Activated T-cell treated with anti-CD3 and anti-CD28 coated beads, Interleukin-2, amount 50 U/mL, for 4 hours (primary cell): ENCODE measurements around the gene SLC16A1. TPM values are rescaled to one million over a fixed set of nuclear protein-coding genes. Genes with fewer than 3 reads are reported as not detected.
A peak's percentile ranks its signal among the peaks of the same experiment; 100 is the strongest.
"Not testable (repeated sequence)": the region's sequence is repeated elsewhere in the genome, so short reads cannot be mapped to it uniquely, and the experiment has no call there.

Experiments used
- ATAC-seq, 2 donors: fragments of 200-7000 bp; cut with Tn5 transposase; one replicate each; pipeline ENCODE4 v1.10.0; 2021
- DNase-seq: peaks from one replicate; pipeline ENCODE4 v3.0.0-alpha.2; 2020
- H3K27me3 Mint-ChIP-seq: one replicate; pipeline ENCODE4 v1.8.0; 2021; ENCODE audit warnings: low read depth, mixed read lengths
- H3K36me3 Mint-ChIP-seq: one replicate; pipeline ENCODE4 v1.8.0; 2022; ENCODE audit warnings: mixed read lengths; ENCODE audit not compliant: insufficient read depth
- H3K4me1 Mint-ChIP-seq: one replicate; pipeline ENCODE4 v1.8.0; 2021; ENCODE audit warnings: low read depth, mixed read lengths
- H3K4me3 Mint-ChIP-seq: one replicate; pipeline ENCODE4 v1.8.0; 2021; ENCODE audit warnings: mild to moderate bottlenecking, moderate library complexity, mixed read lengths
- H3K9me3 Mint-ChIP-seq: one replicate; pipeline ENCODE4 v1.8.0; 2021; ENCODE audit warnings: mixed read lengths
- total RNA-seq, 3 donors: library from RNA; stranded (reverse); gene quantifications; one replicate each; pipeline ENCODE4 v1.2.1, GENCODE V29; 2021

SLC16A1 gene
- total RNA-seq, result 100 to 1,000 TPM in 2 of 3 donors, 10 to 100 TPM in 1; 85.9 to 104 (median 103) TPM

DNA sequence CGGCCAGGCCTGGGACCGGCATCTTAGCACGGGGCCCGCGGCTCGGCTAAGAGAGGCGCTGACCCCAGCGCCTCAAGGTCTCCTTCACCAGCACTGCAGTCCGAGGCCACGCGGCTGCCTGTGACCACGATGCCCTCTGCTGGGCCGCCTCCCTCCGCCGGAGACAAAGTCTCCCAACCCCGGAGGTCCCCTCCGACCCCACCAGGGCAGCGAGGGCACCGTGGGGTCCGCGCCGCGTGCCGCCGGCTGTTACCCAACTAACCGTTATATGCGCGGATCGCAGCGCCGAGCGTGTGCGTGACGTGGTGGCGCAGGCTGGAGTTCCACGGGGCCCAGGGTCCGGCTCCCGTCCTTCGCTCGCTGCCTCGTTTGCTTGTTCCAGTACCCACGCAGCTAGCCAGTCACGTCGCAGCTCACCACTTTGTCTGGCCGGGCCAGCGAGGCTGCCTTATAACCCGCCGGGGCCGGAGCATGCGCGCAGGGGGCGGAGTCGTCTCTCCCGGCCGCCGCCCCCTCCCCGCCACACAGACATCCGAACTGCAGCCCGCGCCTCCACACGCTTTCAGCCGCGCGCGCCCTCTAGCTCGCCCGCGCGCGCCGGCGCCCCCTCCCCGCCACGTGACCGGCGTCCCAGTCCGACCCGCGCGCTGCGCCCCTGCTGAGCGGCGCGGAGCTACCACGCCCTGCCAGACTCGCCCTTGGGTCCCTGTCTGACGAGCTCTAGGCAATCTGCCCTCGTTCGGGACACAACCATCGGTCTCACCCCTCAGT is at the start of gene SLC16A1:
Gene SLC16A1, minus strand, starts transcription at position 424 of the 771 bp plus-strand sequence. CDS start 26,888 bp downstream, outside the sequence.
- DNase-seq (peak; percentile 90), ATAC-seq (peak; percentile 77 to 88)
- Mint-ChIP-seq H3K36me3 (peaks cover 20% of the 10 kb centered on the region), H3K27me3 (no peaks in the 10 kb centered on the region), H3K4me3 (peak within 1 kb of the TSS; percentile 97), H3K4me1 (peaks cover 47% of the 10 kb centered on the region), H3K9me3 (no peaks in the 10 kb centered on the region)

DNA sequence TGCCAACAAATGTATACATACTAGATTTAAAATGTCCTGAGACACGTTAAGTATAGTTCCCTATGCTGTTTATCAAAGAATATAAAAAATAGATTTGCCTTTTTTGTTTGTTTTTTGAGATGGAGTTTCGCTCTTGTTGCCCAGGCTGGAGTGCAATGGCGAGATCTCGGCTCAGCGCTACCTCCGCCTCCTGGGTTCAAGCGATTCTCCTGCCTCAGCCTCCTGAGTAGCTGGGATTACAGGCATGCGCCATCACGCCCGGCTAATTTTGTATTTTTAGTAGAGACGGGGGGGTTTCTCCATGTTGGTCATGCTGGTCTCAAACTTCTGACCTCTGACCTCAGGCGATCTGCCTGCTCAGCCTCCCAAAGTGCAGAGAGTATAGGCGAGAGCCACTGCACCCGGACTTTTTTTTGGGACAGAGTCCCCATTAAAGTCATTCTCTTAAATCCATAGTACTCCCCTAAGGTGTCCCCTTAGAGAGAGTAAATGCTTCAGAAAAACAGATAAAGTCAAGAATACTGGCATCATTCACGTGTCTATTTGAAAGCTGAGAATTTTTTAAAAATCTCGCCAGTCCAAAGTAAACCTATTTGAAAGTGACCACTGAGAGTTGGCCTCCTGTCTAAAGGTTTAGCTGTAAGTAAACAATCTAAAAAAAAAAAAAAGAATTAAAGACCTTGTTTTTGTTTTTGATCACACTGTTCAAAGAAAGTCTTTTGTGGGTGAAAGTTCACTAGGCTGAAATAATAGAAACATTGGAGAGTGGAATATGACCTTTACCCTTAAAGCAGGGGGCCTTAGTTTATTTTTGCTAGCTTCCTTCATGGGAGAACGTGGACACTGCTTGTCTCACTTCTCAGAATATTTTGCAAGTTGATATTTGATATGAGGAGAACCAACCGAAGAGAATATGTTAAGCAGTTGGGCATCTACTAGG is 48.0 kb upstream of the SLC16A1 start:
- Mint-ChIP-seq H3K27me3 (no peaks in the 10 kb centered on the region), H3K36me3 (peaks cover 25% of the 10 kb centered on the region), H3K4me3 (no peak overlapping the region), H3K4me1 (no peaks in the 10 kb centered on the region), H3K9me3 (no peaks in the 10 kb centered on the region)
- ATAC-seq (no peak), DNase-seq (no peak)

DNA sequence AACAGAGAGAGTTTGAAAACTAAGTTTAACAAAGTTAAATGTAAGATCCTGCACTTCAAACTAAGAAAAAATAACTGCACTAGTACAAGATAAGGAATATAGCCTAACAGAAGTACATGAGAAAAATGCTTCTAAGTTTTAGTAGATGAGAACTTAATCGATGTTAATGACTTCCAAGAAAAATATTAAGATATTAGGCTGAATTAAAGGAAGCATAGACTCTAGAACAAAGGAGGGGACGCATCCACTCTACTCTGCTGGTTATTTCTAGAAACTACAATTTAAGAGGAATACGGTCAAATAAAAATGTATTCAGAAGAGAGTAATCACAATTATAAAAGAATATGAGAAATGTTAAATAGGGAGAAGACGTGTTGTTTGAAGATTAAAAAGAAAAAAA is 46.3 kb upstream of the SLC16A1 start:
- Mint-ChIP-seq H3K36me3 (peaks cover 23% of the 10 kb centered on the region), H3K4me1 (no peaks in the 10 kb centered on the region), H3K9me3 (no peaks in the 10 kb centered on the region), H3K4me3 (no peak overlapping the region), H3K27me3 (no peaks in the 10 kb centered on the region)
- ATAC-seq (no peak), DNase-seq (no peak)

DNA sequence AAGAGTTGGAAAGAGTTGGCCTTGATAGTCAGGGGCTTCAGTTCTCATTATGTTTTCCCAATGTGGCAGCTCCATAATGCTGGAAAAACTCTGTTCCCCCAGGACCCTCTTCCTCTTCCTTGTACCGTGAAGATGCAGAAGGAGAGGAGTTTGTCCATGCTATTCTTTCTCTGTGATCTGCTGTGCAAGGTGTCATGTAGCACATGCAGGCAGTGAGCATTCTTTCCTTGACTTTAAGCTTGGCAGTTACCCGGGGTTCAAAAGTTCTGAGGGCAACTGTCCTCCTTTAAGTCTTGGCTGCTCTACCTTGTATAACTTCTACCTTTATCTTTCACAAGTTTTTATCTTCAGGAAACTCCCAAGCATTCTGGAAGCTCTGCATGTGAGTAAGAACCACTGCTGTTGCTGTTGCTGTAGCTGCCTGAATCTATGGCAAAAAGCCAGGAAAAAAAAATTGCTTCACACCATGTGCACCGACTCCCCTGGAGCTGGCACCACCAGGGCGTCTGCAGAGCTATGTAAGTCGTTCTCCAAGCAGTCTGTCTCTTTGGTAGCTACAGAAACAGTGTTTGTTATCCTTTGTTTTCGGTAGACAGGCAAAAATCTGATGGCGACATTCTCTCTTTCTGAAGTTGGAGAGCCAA is 42.7 kb upstream of the SLC16A1 start:
- ATAC-seq, result no peak
- Mint-ChIP-seq H3K27me3 (no peaks in the 10 kb centered on the region), H3K36me3 (peaks cover 24% of the 10 kb centered on the region), H3K4me1 (no peaks in the 10 kb centered on the region), H3K9me3 (no peaks in the 10 kb centered on the region), H3K4me3 (no peak overlapping the region)
- no peak for DNase-seq

DNA sequence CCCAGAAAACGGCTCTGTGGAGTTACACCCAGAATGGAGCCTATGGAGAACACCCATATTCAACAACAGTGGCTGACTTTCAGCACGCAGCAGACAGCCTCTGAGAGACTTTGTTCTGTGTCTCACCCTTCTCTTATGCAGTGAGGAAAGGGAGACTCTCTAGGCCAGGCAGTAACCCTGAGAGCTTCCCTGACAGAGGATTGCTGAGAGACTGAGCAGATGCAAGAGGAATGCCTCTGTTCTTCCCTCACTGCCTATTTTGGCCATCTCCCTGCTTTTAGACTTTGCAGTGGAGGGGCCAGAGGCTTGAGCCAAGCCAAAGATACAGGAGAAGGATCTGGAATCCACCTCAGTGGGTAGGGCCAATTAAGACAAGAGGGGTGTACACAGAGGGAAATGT is 41.8 kb upstream of the SLC16A1 start:
- ATAC-seq, result no peak
- no peak overlapping the region for H3K4me3 Mint-ChIP-seq
- no peak for DNase-seq
- H3K9me3 Mint-ChIP-seq, result no peaks in the 10 kb centered on the region
- H3K27me3 Mint-ChIP-seq, result no peaks in the 10 kb centered on the region
- H3K36me3 Mint-ChIP-seq, result peaks cover 20% of the 10 kb centered on the region
- no peaks in the 10 kb centered on the region for H3K4me1 Mint-ChIP-seq

- DNase-seq, result no peak
- peaks cover 20% of the 10 kb centered on the region for H3K36me3 Mint-ChIP-seq
- H3K4me3 Mint-ChIP-seq, result no peak overlapping the region
- no peaks in the 10 kb centered on the region for H3K4me1 Mint-ChIP-seq
- no peaks in the 10 kb centered on the region for H3K9me3 Mint-ChIP-seq
- ATAC-seq, result no peak
- no peaks in the 10 kb centered on the region for H3K27me3 Mint-ChIP-seq
Measured at GRCh38 chr1:112995890-112996289, 39.9 kb upstream of the SLC16A1 start.

DNA sequence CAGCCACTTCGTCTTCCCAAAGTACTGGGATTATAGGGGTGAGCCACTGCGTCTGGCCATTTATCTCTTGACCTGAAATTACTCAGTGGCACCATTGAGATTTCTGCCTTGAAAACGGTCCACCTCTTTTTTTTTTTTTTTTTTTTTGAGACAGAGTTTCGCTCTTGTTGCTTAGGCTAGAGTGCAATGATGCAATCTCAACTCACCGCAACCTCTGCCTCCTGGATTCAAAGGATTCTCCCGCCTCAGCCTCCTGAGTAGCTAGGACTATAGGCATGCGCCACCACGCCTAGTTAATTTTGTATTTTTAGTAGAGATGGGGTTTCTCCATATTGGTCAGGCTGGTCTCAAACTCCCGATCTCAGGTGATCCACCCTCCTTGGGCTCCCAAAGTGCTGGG is 39.0 kb upstream of the SLC16A1 start:
- H3K27me3 Mint-ChIP-seq, H3K4me1 Mint-ChIP-seq, DNase-seq, ATAC-seq, H3K9me3 Mint-ChIP-seq, H3K4me3 Mint-ChIP-seq: not testable (repeated sequence)
- H3K36me3 Mint-ChIP-seq, result peaks cover 15% of the 10 kb centered on the region

GRCh38 chr1:112992780-112993179 is 36.8 kb upstream of the SLC16A1 start:
- ATAC-seq, result no peak
- Mint-ChIP-seq H3K27me3 (no peaks in the 10 kb centered on the region), H3K4me3 (no peak overlapping the region), H3K4me1 (no peaks in the 10 kb centered on the region), H3K9me3 (no peaks in the 10 kb centered on the region), H3K36me3 (peaks cover 12% of the 10 kb centered on the region)
- DNase-seq, result no peak

GRCh38 chr1:112991402-112992120 is 35.6 kb upstream of the SLC16A1 start:
- ATAC-seq (no peak), DNase-seq (no peak)
- Mint-ChIP-seq H3K9me3 (no peaks in the 10 kb centered on the region), H3K36me3 (peaks cover 9% of the 10 kb centered on the region), H3K27me3 (no peaks in the 10 kb centered on the region), H3K4me1 (no peaks in the 10 kb centered on the region), H3K4me3 (no peak overlapping the region)

DNA sequence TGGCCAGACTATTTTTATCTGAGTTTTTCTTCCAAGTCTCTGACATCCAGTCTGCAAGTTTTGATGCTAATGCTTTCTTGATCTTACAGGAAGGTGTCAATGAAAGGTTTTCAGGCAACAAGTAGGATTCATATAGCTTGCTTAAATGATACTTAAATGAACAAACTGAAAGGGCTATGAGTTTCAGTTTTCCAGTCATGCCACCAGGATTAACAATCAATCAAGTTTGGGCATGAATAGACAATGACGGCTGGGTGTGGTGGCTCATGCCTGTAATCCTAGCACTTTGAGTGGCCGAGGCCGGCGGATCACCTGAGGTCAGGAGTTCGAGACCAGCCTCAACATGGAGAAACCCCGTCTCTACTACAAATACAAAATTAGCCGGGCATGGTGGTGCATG is 34.3 kb upstream of the SLC16A1 start:
- H3K9me3 Mint-ChIP-seq, result no peaks in the 10 kb centered on the region
- peaks cover 5% of the 10 kb centered on the region for H3K36me3 Mint-ChIP-seq
- no peaks in the 10 kb centered on the region for H3K4me1 Mint-ChIP-seq
- no peak overlapping the region for H3K4me3 Mint-ChIP-seq
- H3K27me3 Mint-ChIP-seq, result no peaks in the 10 kb centered on the region
- ATAC-seq (no peak), DNase-seq (no peak)

- ATAC-seq, result no peak
- Mint-ChIP-seq H3K9me3 (no peaks in the 10 kb centered on the region), H3K36me3 (peaks cover 5% of the 10 kb centered on the region), H3K4me3 (no peak overlapping the region), H3K4me1 (no peaks in the 10 kb centered on the region), H3K27me3 (no peaks in the 10 kb centered on the region)
- DNase-seq, result no peak
Measured at GRCh38 chr1:112988367-112988766, 32.4 kb upstream of the SLC16A1 start.

DNA sequence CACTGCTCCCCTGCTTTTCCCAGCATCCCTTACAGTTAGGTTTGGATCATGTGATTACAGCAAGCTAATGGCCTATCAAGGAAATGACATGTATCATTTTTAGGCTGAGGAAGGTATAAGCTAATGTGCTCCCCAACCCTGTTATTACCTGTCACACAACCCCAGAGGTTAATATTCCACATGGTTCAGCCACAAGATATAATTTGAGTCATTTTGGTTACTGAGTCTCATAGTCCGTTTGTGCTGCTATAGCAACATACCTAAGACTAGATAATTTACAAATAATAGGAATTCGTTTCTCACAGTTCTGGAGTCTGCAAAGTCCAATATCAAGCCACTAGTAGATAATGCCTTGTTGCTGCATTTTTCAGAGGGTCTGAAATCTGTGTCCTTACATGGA is 29.1 kb upstream of the SLC16A1 start:
- H3K9me3 Mint-ChIP-seq, result no peaks in the 10 kb centered on the region
- H3K36me3 Mint-ChIP-seq, result peaks cover 3% of the 10 kb centered on the region
- no peak overlapping the region for H3K4me3 Mint-ChIP-seq
- no peak for ATAC-seq
- H3K4me1 Mint-ChIP-seq, result peaks cover 3% of the 10 kb centered on the region
- H3K27me3 Mint-ChIP-seq, result no peaks in the 10 kb centered on the region
- DNase-seq, result no peak

DNA sequence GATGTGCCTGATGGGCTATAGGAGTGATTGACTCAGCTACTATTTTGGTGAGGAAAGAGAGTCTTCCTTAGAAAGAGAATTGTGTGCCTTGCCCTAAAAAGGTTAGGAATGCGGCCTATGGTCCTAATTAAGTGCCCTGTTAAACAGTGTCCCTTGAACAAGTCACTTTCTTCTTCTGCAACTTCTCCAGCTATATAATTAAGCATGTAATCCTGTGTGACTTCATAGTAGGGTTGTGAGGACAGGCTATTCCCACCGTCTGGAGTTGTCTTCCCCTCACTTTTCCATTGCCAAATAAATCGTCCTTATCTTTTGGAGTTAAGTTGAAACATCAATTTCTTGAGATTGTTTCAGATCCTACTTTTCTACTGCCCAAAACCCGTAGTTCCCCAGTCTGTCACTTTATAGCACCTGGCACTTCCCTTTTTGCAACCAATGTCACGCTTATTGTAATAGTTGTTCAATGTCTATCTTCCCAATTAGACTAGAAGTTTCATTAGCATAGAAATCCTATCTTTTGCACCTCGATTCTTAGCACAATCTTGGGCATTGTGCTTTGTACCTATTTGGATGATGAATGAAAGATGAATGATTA is 27.6 kb upstream of the SLC16A1 start:
- Mint-ChIP-seq H3K27me3 (no peaks in the 10 kb centered on the region), H3K4me1 (peaks cover 3% of the 10 kb centered on the region), H3K4me3 (no peak overlapping the region), H3K36me3 (peaks cover 3% of the 10 kb centered on the region), H3K9me3 (no peaks in the 10 kb centered on the region)
- DNase-seq (no peak), ATAC-seq (no peak)
